DND-41 (cell line): ENCODE results near the gene ATP10A.

Experiments used
- EZH2 ChIP-seq: IDR thresholded peaks from 3 replicates; pipeline ENCODE4 v1.6.1; 2012; ENCODE audit warnings: borderline replicate concordance, low read depth, mild to moderate bottlenecking, moderate library complexity, low read length, inconsistent platforms; ENCODE audit not compliant: severe bottlenecking
- TF ChIP-seq, protein P1 (sequence below): IDR thresholded peaks from 2 replicates; pipeline ENCODE4 v1.5.1; 2012; ENCODE audit warnings: borderline replicate concordance, low read length, moderate library complexity, mild to moderate bottlenecking; ENCODE audit not compliant: poor library complexity, severe bottlenecking; ENCODE audit errors: extremely low read depth

DNA sequence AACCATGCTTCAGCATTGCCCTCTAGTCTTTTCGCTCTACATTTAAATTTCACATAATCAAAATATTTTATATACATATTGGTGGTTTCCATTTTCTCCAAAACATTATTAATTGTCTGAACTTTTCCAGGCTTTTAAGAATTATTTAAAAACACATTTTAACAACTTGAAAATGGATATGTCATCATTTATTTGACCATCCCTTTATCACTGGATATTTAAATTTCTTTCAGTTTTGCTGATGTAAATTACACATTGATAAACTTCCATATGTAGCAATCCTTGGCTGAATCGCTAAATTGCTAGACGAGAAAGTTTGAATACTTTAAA is 146.0 kb downstream of the ATP10A start:
- TF ChIP-seq, protein P1, sequence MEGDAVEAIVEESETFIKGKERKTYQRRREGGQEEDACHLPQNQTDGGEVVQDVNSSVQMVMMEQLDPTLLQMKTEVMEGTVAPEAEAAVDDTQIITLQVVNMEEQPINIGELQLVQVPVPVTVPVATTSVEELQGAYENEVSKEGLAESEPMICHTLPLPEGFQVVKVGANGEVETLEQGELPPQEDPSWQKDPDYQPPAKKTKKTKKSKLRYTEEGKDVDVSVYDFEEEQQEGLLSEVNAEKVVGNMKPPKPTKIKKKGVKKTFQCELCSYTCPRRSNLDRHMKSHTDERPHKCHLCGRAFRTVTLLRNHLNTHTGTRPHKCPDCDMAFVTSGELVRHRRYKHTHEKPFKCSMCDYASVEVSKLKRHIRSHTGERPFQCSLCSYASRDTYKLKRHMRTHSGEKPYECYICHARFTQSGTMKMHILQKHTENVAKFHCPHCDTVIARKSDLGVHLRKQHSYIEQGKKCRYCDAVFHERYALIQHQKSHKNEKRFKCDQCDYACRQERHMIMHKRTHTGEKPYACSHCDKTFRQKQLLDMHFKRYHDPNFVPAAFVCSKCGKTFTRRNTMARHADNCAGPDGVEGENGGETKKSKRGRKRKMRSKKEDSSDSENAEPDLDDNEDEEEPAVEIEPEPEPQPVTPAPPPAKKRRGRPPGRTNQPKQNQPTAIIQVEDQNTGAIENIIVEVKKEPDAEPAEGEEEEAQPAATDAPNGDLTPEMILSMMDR: no peak
- TF ChIP-seq EZH2: no peak
